ENCODE measurements around the gene GARIN5A.

DNA sequence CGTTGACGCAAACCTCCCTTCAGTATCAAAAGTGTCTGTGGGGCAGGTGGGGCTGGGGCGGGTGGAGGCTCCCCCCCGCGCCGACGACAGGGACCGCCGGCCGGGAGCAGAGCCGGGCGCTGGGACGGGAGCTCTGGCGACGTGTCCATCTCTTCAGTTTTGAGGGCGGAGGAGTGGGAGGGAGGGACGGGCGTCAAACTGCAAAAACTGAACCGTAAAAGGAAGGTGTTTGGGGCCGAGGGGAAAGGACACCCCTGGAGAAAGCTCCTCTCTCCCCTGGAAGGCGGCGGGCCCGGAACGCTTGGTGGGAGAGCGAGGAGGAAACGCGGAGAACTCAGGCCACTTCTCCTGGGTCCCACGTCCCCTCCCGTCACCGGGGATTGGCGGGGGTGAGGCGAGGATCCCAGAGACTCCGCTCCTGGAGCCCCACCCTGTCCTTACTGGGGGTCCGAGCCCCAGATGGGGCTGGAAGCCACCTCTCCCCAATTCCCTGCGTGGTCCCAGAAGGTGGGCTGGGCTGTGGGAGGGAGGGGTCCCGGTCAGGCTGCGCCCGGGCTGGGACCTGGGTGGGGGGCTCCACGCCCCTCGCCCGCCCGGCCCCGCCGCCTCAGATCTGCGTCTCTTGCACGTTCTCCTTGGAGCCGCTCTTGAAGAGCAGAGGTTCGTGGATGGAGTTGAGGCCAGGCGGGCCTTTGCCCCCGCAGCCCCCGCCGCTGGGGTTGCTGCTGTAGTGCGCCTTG is 40.5 kb upstream of the GARIN5A start:
- TF ChIP-seq CTCF (IDR thresholded peaks at IDR 0.05) (no peak), MYBL2 (CRISPR knock-in tag; IDR thresholded peaks at IDR 0.05) (no peak), ZNF138 (CRISPR knock-in tag; conservative IDR thresholded peaks at IDR 0.05) (no peak), NR1H2 (CRISPR knock-in tag; IDR thresholded peaks at IDR 0.05) (no peak), E2F1 (CRISPR knock-in tag; IDR thresholded peaks at IDR 0.05) (no peak), NR2C2 (CRISPR knock-in tag; IDR thresholded peaks at IDR 0.05) (no peak), OVOL2 (CRISPR knock-in tag; IDR thresholded peaks at IDR 0.05; ENCODE audit: borderline replicate concordance) (no peak), SMAD3 (CRISPR knock-in tag; IDR thresholded peaks at IDR 0.05; ENCODE audit: borderline replicate concordance) (no peak), ZBTB21 (CRISPR knock-in tag; IDR thresholded peaks at IDR 0.05; ENCODE audit: borderline replicate concordance) (no peak), TEAD4 (CRISPR knock-in tag; IDR thresholded peaks at IDR 0.05) (no peak)
- TF ChIP-seq, protein P1, sequence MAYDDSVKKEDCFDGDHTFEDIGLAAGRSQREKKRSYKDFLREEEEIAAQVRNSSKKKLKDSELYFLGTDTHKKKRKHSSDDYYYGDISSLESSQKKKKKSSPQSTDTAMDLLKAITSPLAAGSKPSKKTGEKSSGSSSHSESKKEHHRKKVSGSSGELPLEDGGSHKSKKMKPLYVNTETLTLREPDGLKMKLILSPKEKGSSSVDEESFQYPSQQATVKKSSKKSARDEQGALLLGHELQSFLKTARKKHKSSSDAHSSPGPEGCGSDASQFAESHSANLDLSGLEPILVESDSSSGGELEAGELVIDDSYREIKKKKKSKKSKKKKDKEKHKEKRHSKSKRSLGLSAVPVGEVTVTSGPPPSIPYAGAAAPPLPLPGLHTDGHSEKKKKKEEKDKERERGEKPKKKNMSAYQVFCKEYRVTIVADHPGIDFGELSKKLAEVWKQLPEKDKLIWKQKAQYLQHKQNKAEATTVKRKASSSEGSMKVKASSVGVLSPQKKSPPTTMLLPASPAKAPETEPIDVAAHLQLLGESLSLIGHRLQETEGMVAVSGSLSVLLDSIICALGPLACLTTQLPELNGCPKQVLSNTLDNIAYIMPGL (CRISPR knock-in tag; IDR thresholded peaks at IDR 0.05) = no peak
- TF ChIP-seq, protein P2, sequence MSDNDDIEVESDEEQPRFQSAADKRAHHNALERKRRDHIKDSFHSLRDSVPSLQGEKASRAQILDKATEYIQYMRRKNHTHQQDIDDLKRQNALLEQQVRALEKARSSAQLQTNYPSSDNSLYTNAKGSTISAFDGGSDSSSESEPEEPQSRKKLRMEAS (CRISPR knock-in tag; IDR thresholded peaks at IDR 0.05) = no peak
- TF ChIP-seq, protein P3, sequence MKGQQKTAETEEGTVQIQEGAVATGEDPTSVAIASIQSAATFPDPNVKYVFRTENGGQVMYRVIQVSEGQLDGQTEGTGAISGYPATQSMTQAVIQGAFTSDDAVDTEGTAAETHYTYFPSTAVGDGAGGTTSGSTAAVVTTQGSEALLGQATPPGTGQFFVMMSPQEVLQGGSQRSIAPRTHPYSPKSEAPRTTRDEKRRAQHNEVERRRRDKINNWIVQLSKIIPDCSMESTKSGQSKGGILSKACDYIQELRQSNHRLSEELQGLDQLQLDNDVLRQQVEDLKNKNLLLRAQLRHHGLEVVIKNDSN (CRISPR knock-in tag; IDR thresholded peaks at IDR 0.05) = no peak
- TF ChIP-seq, protein P4, sequence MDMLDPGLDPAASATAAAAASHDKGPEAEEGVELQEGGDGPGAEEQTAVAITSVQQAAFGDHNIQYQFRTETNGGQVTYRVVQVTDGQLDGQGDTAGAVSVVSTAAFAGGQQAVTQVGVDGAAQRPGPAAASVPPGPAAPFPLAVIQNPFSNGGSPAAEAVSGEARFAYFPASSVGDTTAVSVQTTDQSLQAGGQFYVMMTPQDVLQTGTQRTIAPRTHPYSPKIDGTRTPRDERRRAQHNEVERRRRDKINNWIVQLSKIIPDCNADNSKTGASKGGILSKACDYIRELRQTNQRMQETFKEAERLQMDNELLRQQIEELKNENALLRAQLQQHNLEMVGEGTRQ (CRISPR knock-in tag; IDR thresholded peaks at IDR 0.05) = no peak

All from WTC11 (cell line).